HG02981 (cell line): Measurements from ENCODE around the gene RFTN2.
A peak's percentile ranks its signal among the peaks of the same experiment; 100 is the strongest.
"Not testable (repeated sequence)": the region's sequence is repeated elsewhere in the genome, so short reads cannot be mapped to it uniquely, and the experiment has no call there.

ENCODE experiments used
- ATAC-seq: cut with Tn5 transposase; IDR thresholded peaks from one replicate; pipeline ENCODE4 v1.9.1; 2021; ENCODE audit warnings: mild to moderate bottlenecking, moderate library complexity; ENCODE audit not compliant: unreplicated experiment

Gene RFTN2

DNA sequence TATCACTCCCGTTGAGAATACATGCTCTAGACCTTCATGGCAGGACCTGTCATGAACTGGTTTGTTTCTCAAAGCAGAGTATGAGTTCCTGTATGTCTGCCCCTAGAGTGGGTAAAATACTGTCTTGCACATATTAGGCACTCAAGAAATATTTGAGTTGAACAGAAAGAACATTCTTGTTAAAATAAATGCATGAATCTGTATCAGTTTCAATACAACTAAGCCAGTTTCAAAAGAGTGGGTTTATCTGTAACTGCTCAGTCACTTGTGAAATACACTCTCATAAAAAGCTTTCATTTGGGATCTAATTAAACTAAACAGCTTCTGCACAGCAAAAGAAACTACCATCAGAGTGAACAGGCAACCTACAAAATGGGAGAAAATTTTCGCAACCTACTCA, 69.2 kb downstream of the RFTN2 start:
- ATAC-seq: peak; percentile 80

DNA sequence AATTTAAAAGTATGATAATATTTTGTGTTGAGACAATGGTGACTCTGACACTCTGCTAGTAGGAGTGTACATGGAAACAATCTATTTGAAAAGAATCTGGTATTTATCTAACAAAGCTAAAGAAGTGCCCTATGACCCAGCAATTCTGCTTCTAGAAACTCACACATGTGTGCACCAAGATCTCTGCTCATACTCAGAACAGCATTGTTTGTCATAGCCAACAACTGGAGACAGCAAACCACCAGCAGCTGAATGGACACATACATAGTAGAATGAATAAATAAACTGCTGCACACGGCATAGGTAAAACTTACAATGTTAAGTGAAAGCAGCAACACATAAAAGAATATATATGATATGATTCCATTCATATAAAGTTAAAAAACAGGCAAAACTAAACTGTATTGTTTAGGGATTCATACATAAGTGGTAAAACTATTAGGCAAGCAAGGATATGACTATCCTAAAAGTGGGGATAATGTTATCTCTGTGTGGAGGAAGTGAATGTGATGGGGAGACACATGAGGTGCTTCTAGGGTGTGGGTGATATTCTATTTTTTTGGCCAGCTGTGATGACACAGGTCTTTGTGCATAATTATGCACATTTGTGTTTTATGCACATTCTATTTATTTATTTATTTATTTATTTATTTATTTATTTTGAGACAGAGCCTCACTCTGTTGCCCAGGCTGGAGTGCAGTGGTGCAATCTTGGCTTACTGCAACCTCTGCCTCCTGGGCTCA, 71.1 kb downstream of the RFTN2 start:
- ATAC-seq: no peak

DNA sequence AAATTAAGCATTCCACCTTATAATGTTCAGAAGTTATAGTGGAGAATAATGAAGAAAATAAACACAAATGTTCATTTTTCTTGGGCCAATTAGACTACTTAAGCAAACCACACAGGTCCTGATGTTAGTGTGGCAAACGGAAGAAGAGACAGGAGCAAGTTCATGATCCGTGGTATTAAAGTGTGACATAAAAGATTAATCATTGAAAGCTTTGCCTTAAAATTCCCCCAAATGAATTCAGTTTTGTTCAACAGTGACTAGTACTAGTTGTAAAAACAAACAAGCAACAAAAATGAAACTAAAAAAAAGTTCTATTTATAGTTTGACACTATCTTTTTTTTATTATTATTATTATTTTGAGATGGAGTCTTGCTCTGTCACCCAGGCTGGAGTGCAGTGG, 73.7 kb downstream of the RFTN2 start:
- no peak for ATAC-seq

DNA sequence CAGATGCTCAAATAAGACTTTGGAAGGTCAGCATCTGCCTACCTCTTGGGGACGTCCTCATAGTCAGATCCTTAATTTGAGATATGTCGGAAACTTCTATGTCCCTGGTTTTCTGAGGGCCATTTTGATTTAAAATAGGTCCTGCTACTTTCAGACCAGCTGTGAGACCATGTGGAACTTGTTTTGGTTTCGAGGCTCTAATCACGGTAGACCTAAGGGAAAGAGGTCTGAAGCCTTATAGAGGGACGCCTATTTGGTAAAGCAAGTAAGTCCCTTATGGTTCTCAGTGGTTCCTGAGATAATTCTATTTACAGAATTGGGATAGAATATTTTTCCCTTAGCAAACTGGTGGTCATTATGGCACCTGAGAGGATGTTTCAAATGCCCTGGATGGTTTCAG, 75.1 kb downstream of the RFTN2 start:
- ATAC-seq: no peak

DNA sequence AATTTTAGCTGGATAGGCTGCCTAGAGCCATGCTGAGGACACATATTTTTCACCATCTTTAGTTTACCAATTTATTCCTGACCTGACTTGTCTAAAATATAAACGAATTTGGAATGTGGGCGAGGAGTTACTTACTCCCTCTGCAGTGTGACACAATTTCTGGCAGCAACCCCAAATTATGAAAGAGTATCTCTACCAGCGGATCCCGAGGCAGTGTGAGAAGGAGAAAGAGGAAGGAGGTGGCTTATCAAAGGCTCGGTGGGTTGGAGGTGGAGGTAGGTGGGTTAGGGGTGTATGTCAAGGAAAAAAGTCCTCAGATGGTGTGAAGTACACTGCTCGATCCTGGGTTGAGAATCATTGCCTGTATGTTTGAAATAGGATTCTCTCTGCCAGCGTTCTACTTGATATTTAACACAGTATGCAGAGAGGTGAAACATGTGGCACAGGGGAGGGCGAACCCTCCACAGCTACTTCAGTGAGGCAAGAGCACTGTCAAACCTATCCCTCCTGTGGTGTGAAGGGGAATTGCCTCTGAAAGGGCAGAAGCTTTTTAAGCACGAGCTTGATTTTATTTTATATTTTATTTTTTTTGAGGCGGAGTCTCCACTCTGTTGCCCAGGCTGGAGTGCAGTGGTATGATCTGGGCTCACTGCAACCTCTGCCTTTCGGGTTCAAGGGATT, 76.0 kb downstream of the RFTN2 start:
- peak; percentile 76 for ATAC-seq

DNA sequence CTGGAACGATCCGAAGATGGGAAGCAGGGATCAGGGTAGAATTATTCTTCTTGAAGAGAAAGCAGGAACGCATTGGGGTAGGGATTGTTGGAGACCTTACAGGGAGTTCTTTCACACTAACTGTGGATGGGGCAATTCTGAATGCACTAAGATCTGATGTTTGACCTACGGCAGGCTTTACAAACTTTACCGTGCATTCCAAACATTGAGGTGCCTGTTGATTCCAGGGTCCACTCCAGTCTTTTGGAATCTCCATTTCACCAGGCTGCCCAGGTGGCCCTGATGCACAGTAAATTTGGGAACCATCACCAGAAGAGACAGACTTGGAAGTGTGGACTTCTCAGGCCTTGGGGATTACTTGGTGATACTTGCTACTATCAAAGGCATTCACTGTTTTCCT, 76.9 kb downstream of the RFTN2 start:
- no peak for ATAC-seq

DNA sequence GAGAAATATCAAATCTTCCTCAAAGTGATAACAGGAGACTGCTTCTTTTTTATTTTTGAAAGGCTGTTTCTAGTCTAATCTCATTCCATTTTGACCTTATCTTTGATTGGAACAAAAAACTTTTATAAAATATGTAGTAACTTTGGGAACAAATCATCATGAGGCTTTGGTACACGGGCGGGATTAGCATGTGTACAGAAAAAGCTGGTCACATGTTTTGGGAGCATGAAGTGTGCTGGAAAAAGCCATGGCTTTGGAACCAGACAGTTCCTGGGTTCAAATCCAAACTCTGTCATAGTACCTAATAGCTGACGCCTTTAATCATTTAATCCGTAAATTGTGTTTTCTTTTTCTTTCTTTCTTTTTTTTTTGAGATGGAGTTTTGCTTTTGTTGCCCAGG, 78.2 kb downstream of the RFTN2 start:
- ATAC-seq: no peak

DNA sequence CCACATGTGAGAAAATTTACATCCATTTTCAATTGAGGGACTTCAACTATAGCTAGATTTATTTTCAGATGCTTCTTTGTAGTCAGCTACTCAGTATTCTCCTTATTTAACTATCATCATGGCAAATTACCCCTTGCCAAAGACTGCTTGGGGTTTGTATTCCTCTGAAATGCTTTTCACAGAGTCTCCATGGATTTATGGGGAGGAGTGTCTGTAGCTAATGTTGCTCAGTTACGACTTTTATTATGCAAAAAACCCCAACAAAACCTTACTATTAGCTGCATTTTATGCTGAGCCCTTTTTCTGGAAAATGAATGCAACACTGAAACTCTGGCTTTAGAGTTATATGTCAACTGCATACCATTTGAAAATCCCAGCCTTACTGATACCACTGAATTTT, 78.6 kb downstream of the RFTN2 start:
- no peak for ATAC-seq

DNA sequence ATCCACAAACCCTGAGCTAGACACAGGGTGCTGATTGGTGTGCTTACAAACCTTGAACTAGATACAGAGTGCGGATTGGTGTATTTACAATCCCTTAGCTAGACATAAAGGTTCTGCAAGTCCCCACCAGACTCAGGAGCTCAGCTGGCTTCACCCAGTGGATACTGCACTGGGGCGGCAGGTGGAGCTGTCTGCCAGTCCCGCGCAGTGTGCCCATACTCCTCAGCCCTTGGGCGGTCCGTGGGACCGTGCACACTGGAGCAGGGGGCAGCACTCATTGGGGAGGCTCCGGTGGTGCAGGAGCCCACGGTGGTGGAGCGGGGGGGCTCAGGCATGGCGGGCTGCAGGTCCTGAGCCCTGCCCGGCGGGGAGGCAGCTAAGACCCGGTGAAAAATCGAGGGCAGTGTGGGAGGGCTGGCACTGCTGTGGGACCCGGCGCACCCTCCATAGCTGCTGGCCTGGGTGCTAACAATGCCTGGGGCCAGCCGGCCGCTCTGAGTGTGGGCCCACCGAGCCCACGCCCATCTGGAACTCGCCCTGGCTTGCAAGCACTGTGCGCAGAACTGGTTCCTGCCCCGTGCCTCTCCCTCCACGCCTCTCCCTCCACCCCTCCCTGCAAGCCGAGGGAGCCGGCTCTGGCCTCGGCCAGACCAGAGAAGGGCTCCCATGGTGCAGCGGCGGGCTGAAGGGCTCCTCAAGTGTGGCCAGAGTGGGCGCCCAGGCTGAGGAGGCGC, 83.9 kb downstream of the RFTN2 start:
- ATAC-seq: no peak

DNA sequence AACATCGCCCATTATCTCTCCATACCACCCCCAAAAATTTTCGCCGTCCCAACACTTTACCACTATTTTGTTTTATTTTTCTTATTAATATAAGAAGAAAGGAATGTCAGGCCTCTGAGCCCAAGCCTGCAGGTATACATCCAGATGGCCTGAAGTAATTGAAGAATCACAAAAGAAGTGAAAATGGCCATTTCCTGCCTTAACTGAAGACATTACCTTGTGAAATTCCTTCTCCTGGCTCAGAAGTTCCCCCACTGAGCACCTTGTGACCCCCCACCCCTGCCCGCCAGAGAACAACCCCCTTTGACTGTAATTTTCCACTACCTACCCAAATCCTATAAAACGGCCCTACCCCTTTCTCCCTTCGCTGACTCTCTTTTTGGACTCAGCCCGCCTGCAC, 88.1 kb downstream of the RFTN2 start:
- not testable (repeated sequence) for ATAC-seq

DNA sequence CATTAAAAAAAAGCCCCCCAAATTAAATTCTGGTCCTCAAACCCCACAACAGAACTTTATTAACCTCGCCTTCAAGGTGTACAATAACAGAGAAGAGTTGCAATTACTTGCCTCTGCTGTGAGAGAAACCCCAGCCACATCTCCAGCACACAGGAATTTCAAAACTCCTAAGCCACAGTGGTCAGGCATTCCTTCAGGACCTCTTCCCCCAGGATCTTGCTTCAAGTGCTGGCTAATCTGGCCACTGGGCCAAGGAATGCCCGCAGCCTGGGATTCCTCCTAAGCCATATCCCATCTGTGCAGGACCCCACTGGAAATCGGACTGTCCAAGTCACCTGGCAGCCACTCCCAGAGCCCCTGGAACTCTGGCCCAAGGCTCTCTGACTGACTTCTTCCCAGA, 95.2 kb downstream of the RFTN2 start:
- not testable (repeated sequence) for ATAC-seq

DNA sequence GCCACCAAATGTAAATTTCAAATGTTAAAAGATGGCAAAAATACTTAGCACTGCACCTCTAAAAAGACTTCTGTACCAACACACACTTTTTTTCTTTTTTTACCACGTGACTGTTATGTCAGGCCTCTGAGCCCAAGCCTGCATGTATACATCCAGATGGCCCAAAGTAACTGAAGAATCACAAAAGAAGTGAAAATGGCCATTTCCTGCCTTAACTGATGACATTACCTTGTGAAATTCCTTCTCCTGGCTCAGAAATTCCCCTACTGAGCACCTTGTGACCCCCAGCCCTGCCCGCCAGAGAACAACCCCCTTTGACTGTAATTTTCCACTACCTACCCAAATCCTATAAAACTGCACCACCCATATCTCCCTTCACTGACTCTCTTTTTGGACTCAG, 97.1 kb downstream of the RFTN2 start:
- not testable (repeated sequence) for ATAC-seq

DNA sequence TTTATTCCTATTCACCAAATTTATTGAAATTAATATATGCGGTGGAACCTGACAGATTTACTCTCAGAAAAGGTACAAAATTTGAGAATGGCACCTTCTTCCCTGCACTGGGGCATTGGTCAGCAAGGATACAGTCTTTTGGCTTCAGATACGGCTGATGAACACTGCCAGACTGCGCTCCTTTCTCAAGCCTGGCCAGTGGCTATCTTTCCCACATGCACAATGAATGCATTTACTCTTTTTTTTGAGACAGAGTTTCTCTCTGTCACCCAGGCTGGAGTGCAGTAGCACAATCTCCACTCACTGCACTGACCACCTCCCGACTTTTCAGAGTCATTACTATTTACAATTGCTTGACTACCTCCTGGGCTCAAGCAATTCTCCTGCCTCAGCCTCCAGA, 97.9 kb downstream of the RFTN2 start:
- ATAC-seq: no peak

DNA sequence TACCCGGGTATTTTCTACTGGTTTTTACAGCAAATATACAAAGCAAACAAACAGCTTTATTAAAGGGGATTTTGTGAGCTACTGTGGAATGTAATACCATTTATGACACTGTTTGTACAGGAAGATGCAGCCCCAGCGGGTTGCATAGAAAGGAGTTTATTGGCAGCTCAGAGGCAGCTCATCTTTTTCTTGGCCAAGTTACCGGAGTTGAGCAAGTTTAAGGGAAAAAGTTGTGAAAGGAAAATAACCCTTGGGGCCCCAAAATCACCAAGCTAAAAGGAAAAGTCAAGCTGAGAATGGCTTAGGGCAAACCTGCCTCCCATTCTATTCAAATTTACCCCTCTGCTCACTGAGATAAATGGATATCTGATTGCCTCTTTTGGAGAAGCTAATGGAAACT, 98.8 kb downstream of the RFTN2 start:
- ATAC-seq: no peak

DNA sequence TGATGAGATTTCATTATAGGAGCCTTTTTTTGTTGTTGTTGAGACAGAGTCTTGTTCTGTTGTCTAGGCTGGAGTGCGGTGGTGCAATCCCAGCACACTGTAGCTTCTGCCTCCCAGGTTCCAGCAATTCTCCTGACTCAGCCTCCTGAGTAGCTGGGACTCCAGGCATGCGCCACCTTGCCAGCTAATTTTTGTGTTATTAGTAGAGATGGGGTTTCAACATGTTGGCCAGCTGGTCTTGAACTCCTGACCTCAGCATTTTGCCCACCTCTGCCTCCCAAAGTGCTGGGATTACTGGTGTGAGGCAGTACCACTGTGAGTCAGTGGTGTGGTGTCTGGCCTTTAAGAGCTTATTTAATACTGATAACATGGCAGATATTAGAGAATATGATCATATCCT, 99.4 kb downstream of the RFTN2 start:
- ATAC-seq: no peak

DNA sequence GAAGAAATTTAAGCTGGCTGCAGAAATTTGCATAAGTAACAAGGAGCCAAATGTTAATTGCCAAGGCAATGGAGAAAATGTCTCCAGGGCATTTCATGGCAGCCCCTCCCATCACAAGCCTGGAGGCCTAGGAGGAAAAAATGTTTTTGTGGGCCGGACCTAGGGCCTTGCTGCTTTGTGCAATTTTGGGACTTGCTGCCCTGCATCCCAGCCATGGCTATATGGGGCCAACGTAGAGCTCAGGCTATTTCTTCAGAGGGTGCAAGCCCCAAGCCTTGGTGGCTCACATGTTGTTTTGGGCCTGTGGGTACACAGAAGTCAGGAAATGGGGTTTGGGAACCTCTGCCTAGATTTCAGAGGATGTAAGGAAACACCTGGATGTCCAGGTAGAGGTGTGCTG, 101.8 kb downstream of the RFTN2 start:
- ATAC-seq: no peak

DNA sequence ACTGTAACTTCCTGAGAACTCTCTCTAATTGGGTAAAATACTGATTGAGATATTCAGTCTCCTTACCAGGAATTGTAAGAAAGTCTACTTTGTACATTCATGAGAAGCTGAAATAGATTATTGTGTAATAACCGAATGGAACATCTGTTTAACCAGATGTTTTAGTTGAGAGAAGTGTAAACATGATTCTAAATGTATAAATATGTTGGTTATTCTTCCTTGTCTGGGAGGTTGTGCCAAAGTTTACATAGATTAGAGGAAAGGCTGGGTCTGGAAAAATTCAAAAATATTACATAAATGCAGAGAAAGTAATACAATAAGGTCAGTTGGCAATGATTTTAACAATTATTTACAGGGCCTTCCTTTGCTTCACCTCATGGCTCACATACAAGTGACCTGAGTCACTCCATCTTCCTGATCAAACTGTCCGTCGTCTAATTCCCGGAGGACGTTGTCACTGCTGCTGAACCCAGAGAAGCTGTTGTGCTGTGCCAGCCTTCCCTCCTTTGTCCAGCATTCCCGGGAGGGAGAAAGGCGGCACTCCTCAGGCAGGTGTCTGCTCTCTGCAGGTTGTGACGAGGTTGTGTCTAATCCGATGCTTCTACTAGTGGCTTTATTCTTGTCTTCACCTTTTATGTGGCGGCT, 103.6 kb downstream of the RFTN2 start:
- no peak for ATAC-seq

DNA sequence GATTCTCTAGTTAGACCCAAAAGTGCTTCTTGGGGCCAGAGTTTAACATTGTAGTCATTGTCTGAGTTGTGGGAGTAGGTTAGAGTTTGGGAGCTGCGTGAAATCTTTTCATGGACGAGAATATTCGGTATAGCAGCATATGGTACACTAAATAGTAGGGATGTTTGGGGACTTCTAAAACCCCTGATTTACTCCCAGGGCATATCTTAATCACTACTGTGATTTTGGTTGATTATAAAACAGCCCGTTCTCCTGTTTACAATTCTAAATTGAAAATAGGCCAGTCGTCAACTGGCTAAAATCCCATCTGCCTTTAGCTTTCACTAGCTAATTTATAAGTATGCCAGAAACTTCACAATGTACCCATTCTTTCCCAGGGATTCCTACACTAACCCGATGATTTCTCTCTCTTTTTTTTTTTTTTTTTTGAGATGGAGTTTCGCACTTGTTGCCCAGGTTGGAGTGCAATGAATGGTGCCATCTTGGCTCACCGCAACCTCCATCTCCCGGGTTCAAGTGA, 115.2 kb downstream of the RFTN2 start:
- no peak for ATAC-seq

DNA sequence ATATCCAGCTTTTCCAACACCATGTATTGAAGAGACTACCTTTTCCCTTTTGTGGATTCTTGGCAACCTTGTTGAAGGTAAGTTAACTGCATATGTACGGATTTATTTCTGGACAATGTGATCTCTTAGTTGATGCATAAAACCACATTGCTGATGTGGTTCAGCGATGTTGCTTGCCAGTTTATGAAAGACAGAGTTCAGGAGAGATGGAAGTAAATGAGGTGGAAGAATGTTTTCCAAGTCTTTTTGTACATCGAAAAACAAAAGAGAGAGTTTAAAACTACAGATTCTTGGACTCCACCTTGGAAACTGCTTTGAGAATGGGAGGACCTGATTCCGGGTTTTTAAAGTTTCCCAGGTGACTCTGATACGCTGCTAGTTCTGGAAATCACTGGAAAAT, 115.7 kb downstream of the RFTN2 start:
- ATAC-seq: no peak

DNA sequence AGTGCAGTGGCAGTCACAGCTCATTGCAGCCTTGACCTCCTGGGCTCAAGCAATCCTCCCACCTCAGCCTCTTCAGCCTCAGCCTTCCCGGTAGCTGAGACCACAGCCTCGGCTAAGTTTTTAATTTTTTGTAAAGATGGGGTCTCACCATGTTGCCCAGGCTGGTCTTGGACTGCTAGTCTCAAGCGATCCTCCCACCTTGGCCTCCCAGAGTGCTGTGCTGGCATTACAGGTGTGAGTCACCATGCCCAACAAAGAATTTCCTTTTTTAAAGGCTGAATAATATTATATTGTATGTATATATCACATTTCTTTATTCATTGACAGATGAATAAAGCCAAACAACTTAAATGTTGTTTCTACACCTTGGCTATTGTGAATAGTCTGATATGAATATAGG, 117.0 kb downstream of the RFTN2 start:
- ATAC-seq: no peak

DNA sequence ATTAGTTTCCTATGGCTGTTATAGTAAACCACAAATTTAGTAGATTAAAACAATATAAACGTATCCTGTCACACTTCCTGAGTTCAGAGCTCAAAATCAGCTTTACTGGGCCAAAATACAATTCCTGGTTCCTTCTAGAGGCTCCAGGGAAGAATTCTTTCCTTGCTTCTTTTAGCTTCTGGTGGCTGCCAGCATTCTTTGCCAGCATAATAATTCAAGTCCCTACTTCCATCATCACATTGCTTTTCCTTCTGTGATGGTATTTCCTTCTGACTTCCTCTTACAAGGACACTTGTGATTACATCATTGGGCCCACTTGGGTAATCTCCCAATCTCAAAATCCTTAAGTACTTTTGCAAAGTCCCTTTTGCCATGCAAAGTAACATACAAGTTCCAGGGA, 118.9 kb downstream of the RFTN2 start:
- no peak for ATAC-seq
